WERI-Rb-1 (cell line): ENCODE measurements around the gene FAM181A.

ENCODE experiments used
- DNase-seq: peaks from one replicate; pipeline ENCODE4 v3.0.0-alpha.2; 2020
- H3K27ac ChIP-seq: fragments of 250-450 bp; sonication (Bioruptor Pico); 2 replicates; pipeline ENCODE4 v1.5.1; 2020; ENCODE audit warnings: mild to moderate bottlenecking, moderate library complexity
- H3K27me3 ChIP-seq: fragments of 250-450 bp; sonication (Bioruptor Pico); 2 replicates; pipeline ENCODE4 v1.5.1; 2021; ENCODE audit warnings: mild to moderate bottlenecking, low read depth, moderate library complexity; ENCODE audit not compliant: insufficient read depth, severe bottlenecking
- H3K36me3 ChIP-seq: fragments of 250-450 bp; sonication (Bioruptor Pico); 2 replicates; pipeline ENCODE4 v1.5.1; 2020; ENCODE audit warnings: mild to moderate bottlenecking, moderate library complexity
- H3K4me3 ChIP-seq: 2 replicates; pipeline ENCODE4 v1.5.1; 2011; ENCODE audit warnings: low read depth, mild to moderate bottlenecking, control low read depth, low read length
- H3K9me3 ChIP-seq: fragments of 250-450 bp; sonication (Bioruptor Pico); 2 replicates; pipeline ENCODE4 v1.5.1; 2021; ENCODE audit warnings: mild to moderate bottlenecking, moderate library complexity; ENCODE audit not compliant: severe bottlenecking
- CTCF ChIP-seq: IDR thresholded peaks from 2 replicates; pipeline ENCODE4 v1.5.1; 2011; ENCODE audit warnings: low read depth, mild to moderate bottlenecking, control low read depth, inconsistent platforms, low read length

Gene FAM181A

GRCh38 chr14:93978735-93979134 lies 51.6 kb downstream of the FAM181A start:
- Histone ChIP-seq H3K36me3 (no peaks in the 10 kb centered on the region), H3K9me3 (no peaks in the 10 kb centered on the region), H3K4me3 (no peak overlapping the region), H3K27me3 (peaks cover 26% of the 10 kb centered on the region), H3K27ac (no peak overlapping the region)
- no peak for DNase-seq
- TF ChIP-seq CTCF: no peak
